Lower leg skin (tissue), 4 donors: ENCODE data around the gene PNKD. TPM values are rescaled to one million over a fixed set of nuclear protein-coding genes. Genes with fewer than 3 reads are reported as not detected.
A peak's percentile ranks its signal among the peaks of the same experiment; 100 is the strongest.

ENCODE experiments used
- DNase-seq, 2 donors: peaks; one replicate each; pipeline ENCODE4 v3.0.0-alpha.2; 2019; ENCODE audit warnings: low spot score in 2 of 2
- H3K4me3 ChIP-seq: fragments of 200-600 bp; sonication (generic); 2 replicates; pipeline ENCODE4 v1.5.1; 2017; ENCODE audit warnings: mild to moderate bottlenecking, low read depth; ENCODE audit not compliant: poor library complexity, severe bottlenecking
- POLR2A ChIP-seq, 2 donors: fragments of 450-650 bp; IDR thresholded peaks; one replicate each; pipeline ENCODE4 v1.6.1; 2016 to 2017; ENCODE audit warnings: antibody characterized with exemption in 2 of 2, mild to moderate bottlenecking in 1 of 2, moderate library complexity in 1 of 2
- WGBS, 2 donors: methylation state at CpG; one replicate each; pipeline ENCODE4 v1.1.5; 2018; 5-methylcytosine and 5-hydroxymethylcytosine counted together
- intact Hi-C: fragments of 100-400 bp; cut with DNase I; formaldehyde crosslinking; loops from one replicate; pipeline ENCODE4 v1.15.0; 2023; ENCODE audit warnings: low total_unique reads
- total RNA-seq, 4 donors: library from RNA; depleted of rRNA; stranded (reverse); fragments of >200 nt; gene quantifications; one replicate each; pipeline ENCODE4 v1.1.0, GENCODE V29; 2016
- TF ChIP-seq, protein P1 (sequence below), 3 donors: fragments of 450-650 bp; IDR thresholded peaks; one replicate each; pipeline ENCODE4 v1.5.1; 2016; ENCODE audit warnings: antibody characterized with exemption in 3 of 3, mild to moderate bottlenecking in 3 of 3, moderate library complexity in 2 of 3

The PNKD gene
- total RNA-seq, 4 donors from 2014 or later: 26.6 to 60.6 (median 43.3) TPM

- WGBS, 2 donors: 18 to 20% methylated on average over 12 of the region's 12 CpGs
- no peak for DNase-seq
- intact Hi-C loops: no loop called here
- TF ChIP-seq, protein P1, sequence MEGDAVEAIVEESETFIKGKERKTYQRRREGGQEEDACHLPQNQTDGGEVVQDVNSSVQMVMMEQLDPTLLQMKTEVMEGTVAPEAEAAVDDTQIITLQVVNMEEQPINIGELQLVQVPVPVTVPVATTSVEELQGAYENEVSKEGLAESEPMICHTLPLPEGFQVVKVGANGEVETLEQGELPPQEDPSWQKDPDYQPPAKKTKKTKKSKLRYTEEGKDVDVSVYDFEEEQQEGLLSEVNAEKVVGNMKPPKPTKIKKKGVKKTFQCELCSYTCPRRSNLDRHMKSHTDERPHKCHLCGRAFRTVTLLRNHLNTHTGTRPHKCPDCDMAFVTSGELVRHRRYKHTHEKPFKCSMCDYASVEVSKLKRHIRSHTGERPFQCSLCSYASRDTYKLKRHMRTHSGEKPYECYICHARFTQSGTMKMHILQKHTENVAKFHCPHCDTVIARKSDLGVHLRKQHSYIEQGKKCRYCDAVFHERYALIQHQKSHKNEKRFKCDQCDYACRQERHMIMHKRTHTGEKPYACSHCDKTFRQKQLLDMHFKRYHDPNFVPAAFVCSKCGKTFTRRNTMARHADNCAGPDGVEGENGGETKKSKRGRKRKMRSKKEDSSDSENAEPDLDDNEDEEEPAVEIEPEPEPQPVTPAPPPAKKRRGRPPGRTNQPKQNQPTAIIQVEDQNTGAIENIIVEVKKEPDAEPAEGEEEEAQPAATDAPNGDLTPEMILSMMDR (IDR thresholded peaks at IDR 0.05): no peak
- no peak for TF ChIP-seq POLR2A (IDR thresholded peaks at IDR 0.05)
- no peak overlapping the region for H3K4me3 ChIP-seq
These were observed 20.3 kb downstream of the PNKD start for GRCh38 chr2:218290316-218291261.

- TF ChIP-seq, protein P1 (IDR thresholded peaks at IDR 0.05): no peak
- no peak for TF ChIP-seq POLR2A (IDR thresholded peaks at IDR 0.05)
- 10 to 15% methylated on average over 12 of the region's 12 CpGs for WGBS, 2 donors
- no peak for DNase-seq
- intact Hi-C loops: no loop called here
- peak overlapping the region; percentile 86 for H3K4me3 ChIP-seq
These were observed 21.2 kb downstream of the PNKD start for GRCh38 chr2:218291318-218292047.

DNA sequence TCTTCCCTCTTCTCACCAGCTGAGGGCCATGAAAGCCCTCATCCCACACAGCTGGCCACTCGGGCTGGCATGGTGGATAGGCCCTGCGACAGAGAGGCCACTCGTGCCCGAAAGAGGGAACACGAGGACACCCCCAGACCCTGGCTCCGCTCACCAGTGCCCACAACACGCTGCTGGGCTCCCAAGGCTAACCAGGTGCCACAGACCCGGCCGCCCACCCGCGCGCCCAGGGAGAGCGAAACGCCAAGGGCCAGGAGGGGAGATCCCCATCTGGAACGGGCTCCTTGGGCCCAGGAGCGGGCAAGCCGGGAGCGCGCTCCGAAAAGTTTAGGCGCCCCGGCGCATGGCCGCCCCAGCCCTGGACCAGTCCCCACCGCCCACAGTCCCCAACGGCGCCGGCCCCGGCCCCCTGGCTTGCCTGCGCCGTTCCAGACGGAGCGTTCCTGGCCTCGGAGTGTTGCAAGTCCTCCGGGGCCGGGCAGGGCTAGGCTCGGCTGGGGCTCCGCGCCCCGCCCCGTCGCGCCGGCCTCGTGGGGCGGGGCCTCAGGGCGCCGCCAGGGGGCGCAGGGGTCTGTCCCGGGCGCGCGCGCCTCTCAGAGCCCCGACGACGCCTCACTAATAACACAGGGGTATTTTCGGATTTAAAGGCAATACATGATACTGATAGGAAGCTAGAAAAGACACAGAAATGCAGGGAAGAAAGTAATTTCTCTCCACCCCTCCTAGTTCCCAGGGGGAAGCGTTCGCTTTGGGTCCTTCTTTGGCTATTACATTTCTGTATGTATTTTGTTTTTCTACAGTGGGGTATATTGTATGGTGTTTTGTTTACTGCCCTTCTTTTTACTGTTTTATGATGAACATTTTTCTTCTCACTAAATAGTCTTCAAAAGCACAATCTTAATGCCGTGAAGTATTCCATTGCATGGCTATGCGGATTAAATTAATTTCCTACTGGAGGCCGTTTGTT lies 22.0 kb downstream of the PNKD start, which contains the start of gene TMBIM1:
Gene TMBIM1, minus strand, starts transcription at position 456 of the 967 bp plus-strand sequence. CDS start 10,362 bp downstream, outside the sequence.
- DNase-seq: peak; percentile 77 to 96
- TF ChIP-seq, protein P1 (IDR thresholded peaks at IDR 0.05): no peak
- TF ChIP-seq POLR2A (IDR thresholded peaks at IDR 0.05): peak in 1 of 2 donors; percentile 22
- peak within 1 kb of the TSS; percentile 86 for H3K4me3 ChIP-seq
- 5 to 8% methylated on average over 27 to 35 of the region's 63 CpGs for WGBS, 2 donors
- intact Hi-C loops: no loop called here

- H3K4me3 ChIP-seq: no peak overlapping the region
- 34 to 51% methylated on average over 5 of the region's 5 CpGs for WGBS, 2 donors
- DNase-seq: no peak
- no peak for TF ChIP-seq POLR2A (IDR thresholded peaks at IDR 0.05)
- TF ChIP-seq, protein P1 (IDR thresholded peaks at IDR 0.05): no peak
- intact Hi-C loops: no loop called here
These were observed 23.6 kb downstream of the PNKD start for GRCh38 chr2:218293715-218294429.
